ENCODE results near the gene NTMT2.

- TF ChIP-seq FOXA1 (IDR thresholded peaks at IDR 0.05) (no peak), SP1 (IDR thresholded peaks at IDR 0.05) (no peak), FOXM1 (IDR thresholded peaks at IDR 0.05; ENCODE audit: borderline replicate concordance) (no peak), ELF4 (IDR thresholded peaks at IDR 0.05) (no peak), SUZ12 (IDR thresholded peaks at IDR 0.05) (no peak), FOXK2 (IDR thresholded peaks at IDR 0.05) (no peak), PKNOX1 (IDR thresholded peaks at IDR 0.05) (no peak), ZNF384 (IDR thresholded peaks at IDR 0.05) (no peak), L3MBTL2 (conservative IDR thresholded peaks at IDR 0.05) (no peak), BHLHE40 (IDR thresholded peaks at IDR 0.05; ENCODE audit: borderline replicate concordance) (no peak), LEF1 (IDR thresholded peaks at IDR 0.05; ENCODE audit: borderline replicate concordance) (no peak)
Observed at GRCh38 chr1:170175484-170175883, 29.7 kb downstream of the NTMT2 start.

Data from HEK293T (cell line).